Measurements from ENCODE around the gene RNFT1.
"Not testable (repeated sequence)": the region's sequence is repeated elsewhere in the genome, so short reads cannot be mapped to it uniquely, and the experiment has no call there.

Gene RNFT1

GRCh38 chr17:59964482-59965328 lies at the start of gene RNFT1:
RNFT1 (minus strand) TSS chr17:59964740; CDS start chr17:59964663, 77 bp downstream.
- peak; percentile 34 to 92 (median 74) for DNase-seq

GRCh38 chr17:60009326-60009725 lies 44.8 kb upstream of the RNFT1 start:
- not testable (repeated sequence) for DNase-seq

GRCh38 chr17:60008377-60008776 lies 43.8 kb upstream of the RNFT1 start:
- DNase-seq, result not testable (repeated sequence)

GRCh38 chr17:60006160-60006559 lies 41.6 kb upstream of the RNFT1 start:
- no peak for DNase-seq

GRCh38 chr17:60004561-60004960 lies 40.0 kb upstream of the RNFT1 start:
- not testable (repeated sequence) for DNase-seq

GRCh38 chr17:60002405-60002804 lies 37.9 kb upstream of the RNFT1 start:
- not testable (repeated sequence) for DNase-seq

- not testable (repeated sequence) for DNase-seq
Observed at GRCh38 chr17:59996608-59997007, 32.1 kb upstream of the RNFT1 start.

GRCh38 chr17:59975166-59975565 lies 10.6 kb upstream of the RNFT1 start:
- not testable (repeated sequence) for DNase-seq

- not testable (repeated sequence) for DNase-seq
Observed at GRCh38 chr17:59973483-59973882, 8.9 kb upstream of the RNFT1 start.

GRCh38 chr17:59972778-59973177 lies 8.2 kb upstream of the RNFT1 start:
- DNase-seq, result no peak

- DNase-seq, result not testable (repeated sequence)
Observed at GRCh38 chr17:59971771-59972170, 7.2 kb upstream of the RNFT1 start.

- peak in 42 of 56 donors; percentile 2 to 79 (median 38) for DNase-seq
Observed at GRCh38 chr17:59963738-59964481, 630 bp downstream of the RNFT1 start.

- no peak for DNase-seq
Observed at GRCh38 chr17:59962739-59963318, 1.7 kb downstream of the RNFT1 start.

- DNase-seq, result not testable (repeated sequence)
Observed at GRCh38 chr17:59959574-59959973, 5.0 kb downstream of the RNFT1 start.

GRCh38 chr17:59954856-59955255 lies 9.7 kb downstream of the RNFT1 start:
- DNase-seq, result no peak

GRCh38 chr17:59950049-59950448 lies 14.5 kb downstream of the RNFT1 start:
- DNase-seq, result no peak

GRCh38 chr17:59947310-59947709 lies 17.2 kb downstream of the RNFT1 start:
- DNase-seq, result not testable (repeated sequence)

GRCh38 chr17:59946433-59946832 lies 18.1 kb downstream of the RNFT1 start:
- not testable (repeated sequence) for DNase-seq

- no peak for DNase-seq
Observed at GRCh38 chr17:59941131-59941530, 23.4 kb downstream of the RNFT1 start.

- not testable (repeated sequence) for DNase-seq
Observed at GRCh38 chr17:59940697-59941096, 23.8 kb downstream of the RNFT1 start.

GRCh38 chr17:59933317-59933716 lies 31.2 kb downstream of the RNFT1 start:
- not testable (repeated sequence) for DNase-seq

GRCh38 chr17:59930768-59931167 lies 33.8 kb downstream of the RNFT1 start:
- not testable (repeated sequence) for DNase-seq

Data from amygdala (tissue), 56 donors.